Transverse colon (tissue), 3 donors: Measurements from ENCODE around the gene PIGR.

Experiments
- EP300 ChIP-seq: sonication (generic); formaldehyde crosslinking; IDR thresholded peaks from one replicate; pipeline ENCODE4 v1.6.1; 2017; ENCODE audit warnings: antibody characterized with exemption, low read depth
- POLR2A ChIP-seq: fragments of 450-650 bp; IDR thresholded peaks from one replicate; pipeline ENCODE4 v1.6.1; 2016; ENCODE audit warnings: antibody characterized with exemption, mild to moderate bottlenecking, moderate library complexity
- TF ChIP-seq, protein P1 (sequence below), 5 experiments: fragments of 200-600 bp in 3 of 5; fragments of 450-650 bp in 2 of 5; sonication (generic) in 3 of 5; IDR thresholded peaks; 1 replicate in 2 of 5; 2 replicates in 3 of 5; pipeline ENCODE4 v1.5.1; 2016 to 2017; ENCODE audit warnings: antibody characterized with exemption in 5 of 5, inconsistent platforms in 3 of 5, mild to moderate bottlenecking in 2 of 5, moderate library complexity in 1 of 5

DNA sequence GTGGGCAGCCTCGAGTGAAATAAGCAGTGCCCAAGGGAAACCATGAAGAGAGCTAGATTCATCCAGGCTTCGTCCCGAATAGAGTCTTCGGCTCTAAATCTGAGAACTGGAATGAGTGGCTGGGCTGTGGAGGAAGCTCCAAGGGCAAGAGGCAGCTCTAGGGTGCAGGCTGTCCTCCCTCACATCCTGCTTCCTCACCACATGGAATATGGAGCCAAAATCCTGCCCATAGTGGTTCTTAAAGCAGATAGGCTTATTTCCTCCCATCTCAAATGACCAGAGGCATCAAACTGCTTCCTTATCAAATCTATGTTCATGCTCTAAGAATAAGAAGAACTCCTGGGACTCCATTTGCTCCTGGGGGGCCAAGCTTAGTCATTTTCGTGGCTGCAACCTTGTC lies 46.5 kb downstream of the PIGR start:
- TF ChIP-seq, protein P1, sequence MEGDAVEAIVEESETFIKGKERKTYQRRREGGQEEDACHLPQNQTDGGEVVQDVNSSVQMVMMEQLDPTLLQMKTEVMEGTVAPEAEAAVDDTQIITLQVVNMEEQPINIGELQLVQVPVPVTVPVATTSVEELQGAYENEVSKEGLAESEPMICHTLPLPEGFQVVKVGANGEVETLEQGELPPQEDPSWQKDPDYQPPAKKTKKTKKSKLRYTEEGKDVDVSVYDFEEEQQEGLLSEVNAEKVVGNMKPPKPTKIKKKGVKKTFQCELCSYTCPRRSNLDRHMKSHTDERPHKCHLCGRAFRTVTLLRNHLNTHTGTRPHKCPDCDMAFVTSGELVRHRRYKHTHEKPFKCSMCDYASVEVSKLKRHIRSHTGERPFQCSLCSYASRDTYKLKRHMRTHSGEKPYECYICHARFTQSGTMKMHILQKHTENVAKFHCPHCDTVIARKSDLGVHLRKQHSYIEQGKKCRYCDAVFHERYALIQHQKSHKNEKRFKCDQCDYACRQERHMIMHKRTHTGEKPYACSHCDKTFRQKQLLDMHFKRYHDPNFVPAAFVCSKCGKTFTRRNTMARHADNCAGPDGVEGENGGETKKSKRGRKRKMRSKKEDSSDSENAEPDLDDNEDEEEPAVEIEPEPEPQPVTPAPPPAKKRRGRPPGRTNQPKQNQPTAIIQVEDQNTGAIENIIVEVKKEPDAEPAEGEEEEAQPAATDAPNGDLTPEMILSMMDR (IDR thresholded peaks at IDR 0.05), result no peak
- no peak for TF ChIP-seq POLR2A
- no peak for TF ChIP-seq EP300
